ENCODE data around the gene COBL. TPM values are rescaled to one million over a fixed set of nuclear protein-coding genes. Genes with fewer than 3 reads are reported as not detected.

COBL gene
- total and polyA plus RNA-seq, 2 of the 4 experiments (the other 2 are of a cell fraction): under 0.01 TPM; not detected in 1

GRCh38 chr7:51103718-51104117, 212.9 kb downstream of the COBL start:
- no peak overlapping the region for H2BK120ac ChIP-seq (ENCODE audit: low read depth, low read length)
- no peak overlapping the region for H3K23ac ChIP-seq (ENCODE audit: low read depth, low read length)
- in situ Hi-C loops (cut with MboI; ENCODE audit: low sequenced_read_pairs): no loop called here
- POLR2A ChIA-PET (ENCODE audit: unreplicated experiment): no interaction called here
- no peak overlapping the region for H3K18ac ChIP-seq (ENCODE audit: low read depth, low read length)
- H3K4me1 ChIP-seq (ENCODE audit: control insufficient read depth, insufficient read depth, low read length): no peaks in the 10 kb centered on the region
- no peak overlapping the region for H2AFZ ChIP-seq (replicated peaks; ENCODE audit: low read length, poor library complexity)
- no peak overlapping the region for H2BK5ac ChIP-seq (ENCODE audit: low read depth, low read length, poor library complexity, severe bottlenecking)
- BruUV-seq (replicated peaks): no TSS peak
- TF ChIP-seq, protein P1, sequence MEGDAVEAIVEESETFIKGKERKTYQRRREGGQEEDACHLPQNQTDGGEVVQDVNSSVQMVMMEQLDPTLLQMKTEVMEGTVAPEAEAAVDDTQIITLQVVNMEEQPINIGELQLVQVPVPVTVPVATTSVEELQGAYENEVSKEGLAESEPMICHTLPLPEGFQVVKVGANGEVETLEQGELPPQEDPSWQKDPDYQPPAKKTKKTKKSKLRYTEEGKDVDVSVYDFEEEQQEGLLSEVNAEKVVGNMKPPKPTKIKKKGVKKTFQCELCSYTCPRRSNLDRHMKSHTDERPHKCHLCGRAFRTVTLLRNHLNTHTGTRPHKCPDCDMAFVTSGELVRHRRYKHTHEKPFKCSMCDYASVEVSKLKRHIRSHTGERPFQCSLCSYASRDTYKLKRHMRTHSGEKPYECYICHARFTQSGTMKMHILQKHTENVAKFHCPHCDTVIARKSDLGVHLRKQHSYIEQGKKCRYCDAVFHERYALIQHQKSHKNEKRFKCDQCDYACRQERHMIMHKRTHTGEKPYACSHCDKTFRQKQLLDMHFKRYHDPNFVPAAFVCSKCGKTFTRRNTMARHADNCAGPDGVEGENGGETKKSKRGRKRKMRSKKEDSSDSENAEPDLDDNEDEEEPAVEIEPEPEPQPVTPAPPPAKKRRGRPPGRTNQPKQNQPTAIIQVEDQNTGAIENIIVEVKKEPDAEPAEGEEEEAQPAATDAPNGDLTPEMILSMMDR (conservative IDR thresholded peaks at IDR 0.05; ENCODE audit: low read depth, low read length): no peak
- TF ChIP-seq MAFK (IDR thresholded peaks at IDR 0.05; ENCODE audit: low read depth, low read length) (no peak), RAD21 (IDR thresholded peaks at IDR 0.05; ENCODE audit: low read length) (no peak), POLR2A (IDR thresholded peaks at IDR 0.05; ENCODE audit: low read depth, low read length) (no peak), RFX5 (IDR thresholded peaks at IDR 0.05; ENCODE audit: low read depth, low read length) (no peak), MXI1 (IDR thresholded peaks at IDR 0.05; ENCODE audit: borderline replicate concordance, low read depth, low read length) (no peak), NFE2L2 (IDR thresholded peaks at IDR 0.05; ENCODE audit: low read depth, low read length) (no peak), CHD1 (IDR thresholded peaks at IDR 0.05; ENCODE audit: low read depth, low read length) (no peak), CEBPB (IDR thresholded peaks at IDR 0.05; ENCODE audit: low read depth, low read length) (no peak), BHLHE40 (IDR thresholded peaks at IDR 0.05; ENCODE audit: low read depth, low read length) (no peak), FOS (IDR thresholded peaks at IDR 0.05; ENCODE audit: low read depth, low read length) (no peak), MAZ (IDR thresholded peaks at IDR 0.05; ENCODE audit: borderline replicate concordance, low read depth, low read length) (no peak), SMC3 (IDR thresholded peaks at IDR 0.05; ENCODE audit: low read depth, low read length) (no peak), RCOR1 (IDR thresholded peaks at IDR 0.05; ENCODE audit: insufficient replicate concordance, low read length) (no peak)
- TF ChIP-seq, protein P2, sequence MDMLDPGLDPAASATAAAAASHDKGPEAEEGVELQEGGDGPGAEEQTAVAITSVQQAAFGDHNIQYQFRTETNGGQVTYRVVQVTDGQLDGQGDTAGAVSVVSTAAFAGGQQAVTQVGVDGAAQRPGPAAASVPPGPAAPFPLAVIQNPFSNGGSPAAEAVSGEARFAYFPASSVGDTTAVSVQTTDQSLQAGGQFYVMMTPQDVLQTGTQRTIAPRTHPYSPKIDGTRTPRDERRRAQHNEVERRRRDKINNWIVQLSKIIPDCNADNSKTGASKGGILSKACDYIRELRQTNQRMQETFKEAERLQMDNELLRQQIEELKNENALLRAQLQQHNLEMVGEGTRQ (IDR thresholded peaks at IDR 0.05; ENCODE audit: low read depth, low read length): no peak
- TF ChIP-seq, protein P3, sequence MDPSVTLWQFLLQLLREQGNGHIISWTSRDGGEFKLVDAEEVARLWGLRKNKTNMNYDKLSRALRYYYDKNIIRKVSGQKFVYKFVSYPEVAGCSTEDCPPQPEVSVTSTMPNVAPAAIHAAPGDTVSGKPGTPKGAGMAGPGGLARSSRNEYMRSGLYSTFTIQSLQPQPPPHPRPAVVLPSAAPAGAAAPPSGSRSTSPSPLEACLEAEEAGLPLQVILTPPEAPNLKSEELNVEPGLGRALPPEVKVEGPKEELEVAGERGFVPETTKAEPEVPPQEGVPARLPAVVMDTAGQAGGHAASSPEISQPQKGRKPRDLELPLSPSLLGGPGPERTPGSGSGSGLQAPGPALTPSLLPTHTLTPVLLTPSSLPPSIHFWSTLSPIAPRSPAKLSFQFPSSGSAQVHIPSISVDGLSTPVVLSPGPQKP (IDR thresholded peaks at IDR 0.05; ENCODE audit: borderline replicate concordance, low read depth, low read length): no peak
- 60% methylated on average over 1 of the region's 5 CpGs; no CpG with 5 or more reads in 1 of the 2 experiments for WGBS, 2 experiments (ENCODE audit: extremely low coverage in 2 of 2, insufficient read length in 1 of 2)
- no peak overlapping the region for H4K91ac ChIP-seq (ENCODE audit: insufficient read depth, low read depth, low read length)
- H3K79me1 ChIP-seq (ENCODE audit: low read depth in 1 of 2, low read length in 2 of 2): no peaks in the 10 kb centered on the region
- H3K9me1 ChIP-seq (ENCODE audit: insufficient read depth, low read length): no peaks in the 10 kb centered on the region
- no peak overlapping the region for H3K27ac ChIP-seq (ENCODE audit: insufficient read depth, low read length)
- no peak overlapping the region for H3K4me2 ChIP-seq (ENCODE audit: low read depth, low read length)
- no peak overlapping the region for H2AK9ac ChIP-seq (replicated peaks; ENCODE audit: low read depth, low read length, poor library complexity)
- H2BK15ac ChIP-seq (ENCODE audit: low read depth, low read length): no peak overlapping the region
- H2BK20ac ChIP-seq (ENCODE audit: low read depth, low read length): no peak overlapping the region
- ATAC-seq (ENCODE audit: low read depth) (no peak), DNase-seq (no peak)
- no peak overlapping the region for H3K4me3 ChIP-seq (ENCODE audit: insufficient read depth, low read depth, low read length)
- intact Hi-C loops (cut with micrococcal nuclease): no loop called here
- no peak overlapping the region for H3K9ac ChIP-seq (ENCODE audit: low read depth, low read length)
- H4K20me1 ChIP-seq (ENCODE audit: insufficient read depth, low read length): no peaks in the 10 kb centered on the region
- dilution Hi-C loops (cut with HindIII; ENCODE audit: low sequenced_read_pairs, unreplicated experiment): no loop called here
- no peak overlapping the region for H3K56ac ChIP-seq (ENCODE audit: extremely low read depth, insufficient read depth, low read length)
- H4K8ac ChIP-seq (ENCODE audit: low read depth in 2 of 2, low read length in 2 of 2): no peak overlapping the region
- no peak overlapping the region for H2AK5ac ChIP-seq (ENCODE audit: low read depth, low read length)
- CTCF ChIA-PET: no interaction called here
- no peaks in the 10 kb centered on the region; the same call in 1 of the 2 replicates for H3K27me3 ChIP-seq (ENCODE audit: control insufficient read depth, insufficient read depth, low read length)
- no peaks in the 10 kb centered on the region for H3K9me3 ChIP-seq (ENCODE audit: control insufficient read depth, insufficient read depth, low read length)
- no peak overlapping the region for H3K14ac ChIP-seq (replicated peaks; ENCODE audit: low read depth, low read length)
- no peaks in the 10 kb centered on the region for H3K36me3 ChIP-seq (ENCODE audit: control insufficient read depth, insufficient read depth, low read length)
- H3K4ac ChIP-seq (ENCODE audit: low read depth, low read length): no peak overlapping the region
- H4K5ac ChIP-seq (ENCODE audit: low read depth, low read length): no peak overlapping the region

Measured in IMR-90 (cell line).